ENCODE data around the gene CALML5.

Gene CALML5

DNA sequence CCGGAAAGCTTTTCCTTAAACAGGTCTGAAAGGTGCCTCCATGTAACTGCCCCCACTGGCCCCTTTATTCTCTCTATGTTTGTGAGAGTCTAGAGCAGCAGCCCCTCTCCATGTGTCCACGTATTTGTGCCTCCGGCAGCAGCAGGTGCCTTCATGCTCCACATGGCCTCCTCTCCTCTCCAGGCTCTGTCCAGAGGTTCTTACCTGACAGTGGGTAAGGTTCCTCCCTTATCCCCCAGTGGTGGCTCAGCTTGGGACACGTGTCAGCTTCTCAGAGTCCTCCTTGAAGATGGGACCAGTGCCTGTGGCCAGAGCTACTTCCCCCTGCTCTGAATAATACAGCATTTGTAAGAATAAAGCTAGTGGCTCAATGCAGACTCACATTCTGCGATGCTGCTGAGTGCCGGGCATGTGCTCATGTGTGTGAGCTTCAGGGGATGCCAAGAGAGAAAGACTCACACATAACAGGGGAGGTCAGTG, 33.3 kb upstream of the CALML5 start:
- no peak for DNase-seq

DNA sequence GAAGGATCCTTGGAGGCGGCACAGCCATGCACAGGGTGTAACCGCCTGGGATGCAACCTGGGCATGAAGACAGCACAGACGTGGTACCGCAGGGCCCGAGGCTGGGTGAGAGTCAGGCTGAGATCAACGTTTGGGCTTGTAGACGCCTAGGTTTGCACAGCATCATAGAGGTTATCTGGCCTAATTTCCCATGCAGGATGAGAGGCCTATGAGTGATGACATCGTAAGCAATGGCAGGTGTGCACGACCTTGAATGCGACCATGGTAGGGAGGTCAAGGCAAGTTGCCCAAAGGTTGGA, 32.9 kb upstream of the CALML5 start:
- DNase-seq: no peak

DNA sequence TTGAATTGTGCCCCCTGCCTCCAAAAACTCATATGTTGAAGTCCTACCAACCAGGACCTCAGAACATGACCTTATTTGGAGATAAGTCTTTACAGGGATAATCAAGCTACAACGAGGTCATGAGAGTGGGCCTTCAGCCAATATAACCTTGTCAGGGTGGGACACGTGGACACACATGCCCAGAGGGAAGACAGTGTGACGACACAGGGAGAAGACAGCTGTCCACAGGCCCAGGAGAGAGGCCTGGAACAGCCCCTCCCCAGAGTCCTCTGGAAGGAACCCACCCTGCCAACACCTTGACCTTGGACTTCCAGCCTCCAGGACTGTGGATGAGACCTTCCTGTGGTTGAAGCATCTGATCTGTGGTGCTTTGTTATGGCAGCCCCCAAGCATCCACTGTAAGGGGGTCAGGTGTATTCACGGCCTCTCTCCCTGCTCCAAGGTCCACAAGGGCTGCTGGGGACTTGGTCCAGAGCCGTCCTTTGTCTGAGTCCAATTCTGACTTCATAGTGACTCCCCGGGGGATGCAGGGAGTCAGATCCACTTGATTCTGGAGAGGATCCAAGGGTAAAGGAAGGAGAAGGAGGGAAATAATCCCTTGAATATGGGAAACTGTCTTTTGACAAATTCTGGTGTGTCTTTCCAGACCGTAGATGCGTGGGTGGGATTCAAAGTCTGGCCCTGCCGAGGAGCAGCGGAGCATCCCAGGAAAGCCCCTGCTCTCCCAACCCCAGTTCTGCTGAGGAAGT, 32.4 kb upstream of the CALML5 start:
- DNase-seq: no peak

DNA sequence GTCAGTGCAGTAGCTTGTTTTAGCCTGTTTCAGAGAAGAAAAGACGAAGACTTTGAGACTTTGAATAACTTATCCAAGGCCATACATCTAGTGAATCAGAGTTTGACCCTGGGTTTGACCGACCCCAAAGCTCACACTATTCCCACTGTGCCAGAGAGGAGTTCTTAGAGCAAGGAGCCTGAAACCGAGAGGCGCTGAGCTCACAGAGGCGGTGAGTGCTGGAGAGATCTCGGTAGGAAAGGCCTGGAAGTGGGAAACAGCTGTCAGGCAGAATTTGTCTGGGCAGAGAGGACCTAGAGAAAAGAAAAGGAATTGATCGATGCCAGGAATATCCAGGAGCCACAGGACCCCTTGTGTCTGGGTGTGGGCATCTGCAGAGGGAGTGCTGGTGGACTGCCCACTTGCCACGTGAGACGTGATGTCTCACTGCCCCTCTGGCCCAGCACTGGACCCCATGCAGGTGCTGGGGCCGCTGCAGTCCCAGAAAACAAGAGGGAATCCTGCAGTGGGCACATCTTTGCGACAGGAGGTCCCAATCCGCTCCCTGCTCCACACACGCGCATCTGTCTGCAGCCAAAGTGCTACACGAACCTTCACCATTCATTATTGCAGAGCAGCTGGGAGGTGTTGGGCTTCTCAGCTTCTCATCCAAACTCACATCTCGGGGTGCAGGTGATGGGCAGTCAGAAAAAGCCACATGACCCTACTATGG, 31.6 kb upstream of the CALML5 start:
- DNase-seq: no peak

GRCh38 chr10:5530412-5530806, 31.0 kb upstream of the CALML5 start:
- no peak for DNase-seq

DNA sequence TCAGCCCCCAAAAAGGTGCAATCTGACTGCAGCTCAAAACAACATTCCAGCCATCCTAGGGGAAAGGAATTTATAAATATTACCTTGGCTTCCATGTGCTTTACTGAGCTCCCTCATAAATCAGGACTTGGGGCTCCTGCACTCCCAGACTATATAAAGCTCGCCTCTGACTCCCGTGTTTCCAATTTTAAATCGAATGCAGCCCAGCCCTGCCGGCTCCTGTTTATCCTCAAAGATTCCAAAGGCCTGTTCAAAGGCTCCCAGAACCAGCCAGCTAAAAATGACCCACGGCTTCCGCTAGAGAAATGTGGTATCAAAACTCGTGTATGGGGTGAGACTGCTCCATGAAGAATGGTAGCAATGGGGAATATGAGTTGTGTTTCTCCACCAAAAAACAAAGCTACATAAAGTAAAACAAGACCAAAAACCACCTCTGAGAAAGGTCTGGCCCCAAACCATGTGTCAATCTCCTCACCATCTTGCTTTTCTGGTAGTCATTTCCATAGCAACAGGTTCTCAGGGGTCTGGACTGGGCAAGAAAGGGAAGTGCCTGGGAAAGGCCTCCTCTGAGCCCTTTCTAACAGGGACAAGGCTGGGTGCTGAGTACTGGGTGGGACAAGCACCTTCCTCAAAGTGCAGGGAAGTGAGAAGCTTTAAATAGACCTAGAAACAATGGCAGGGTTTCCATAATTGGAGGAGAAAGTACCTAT, 30.5 kb upstream of the CALML5 start:
- DNase-seq: no peak

DNA sequence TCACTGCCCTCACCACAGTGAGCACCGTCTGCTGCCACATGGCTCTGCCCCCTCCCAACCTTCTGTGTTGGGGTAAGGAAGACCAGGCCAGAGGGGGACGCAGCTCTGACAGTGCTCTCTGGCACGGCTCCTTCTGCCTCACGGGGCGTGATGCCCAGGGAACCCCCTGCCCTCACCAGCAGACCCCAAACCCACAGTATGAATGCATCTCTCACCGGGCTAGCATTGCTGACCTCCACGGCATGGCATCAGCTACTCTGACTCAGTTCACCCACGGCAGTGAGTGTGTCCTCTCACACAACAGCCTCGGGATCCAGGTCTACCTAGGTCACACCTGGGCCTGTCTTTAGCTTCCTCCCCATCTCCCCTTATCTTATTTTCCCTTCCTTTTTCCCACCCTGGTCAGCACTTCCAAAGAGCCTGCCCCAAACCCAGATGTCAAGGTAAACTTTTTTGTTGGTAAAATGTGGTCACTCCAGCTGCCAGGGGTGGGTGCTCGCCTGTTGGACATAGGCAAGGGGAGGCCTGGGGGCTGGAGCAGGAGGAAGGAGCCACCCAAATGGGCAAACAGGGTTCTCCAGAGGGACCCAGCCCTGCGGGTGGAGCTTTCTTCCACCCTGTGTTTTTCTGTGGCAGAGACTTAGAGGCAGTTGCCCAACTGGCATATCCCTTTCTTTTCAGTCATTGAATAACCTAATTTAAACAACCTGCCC, 29.8 kb upstream of the CALML5 start:
- no peak for DNase-seq

DNA sequence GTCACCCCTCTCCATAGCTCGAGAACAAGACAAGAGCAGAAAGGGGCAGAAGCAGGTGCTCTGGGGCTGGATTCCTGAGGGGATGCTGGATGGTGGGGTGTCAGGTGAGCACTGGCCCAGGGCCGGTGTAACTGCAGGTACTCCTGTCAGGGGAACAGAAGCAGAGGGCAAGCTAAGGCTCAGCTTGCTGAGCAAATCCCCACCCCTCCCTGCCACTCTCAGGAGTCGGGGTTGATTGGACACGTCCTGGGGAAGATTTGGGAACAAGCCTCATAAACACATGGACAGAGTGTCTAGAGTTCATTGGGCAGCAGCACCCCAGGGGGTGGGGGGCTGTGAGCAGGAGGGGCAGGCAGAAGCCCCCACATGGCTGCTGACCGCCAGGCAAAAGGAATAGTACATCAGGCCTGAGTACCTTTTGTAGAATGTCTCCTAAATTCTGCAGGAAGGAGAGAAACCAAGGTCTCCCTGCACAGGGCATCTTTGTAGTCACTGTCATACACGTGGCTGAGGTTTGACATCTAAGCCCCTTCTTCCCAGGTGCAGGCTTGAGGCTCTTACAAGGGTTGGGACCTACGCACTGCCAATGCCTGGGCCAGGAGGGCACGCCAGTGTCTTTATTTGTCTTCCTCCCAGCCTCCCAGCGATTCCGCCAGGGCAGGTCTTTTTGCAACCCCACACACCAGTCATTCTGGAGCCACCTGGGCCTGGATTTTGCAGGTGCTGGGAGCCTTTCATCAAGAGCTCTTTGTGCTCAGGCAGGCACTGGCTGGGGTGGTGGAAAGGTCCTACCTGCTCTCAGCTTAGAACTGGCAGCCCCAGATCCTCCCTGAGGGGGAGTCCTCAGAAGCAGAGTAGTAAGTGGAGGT, 28.2 kb upstream of the CALML5 start:
- no peak for DNase-seq

DNA sequence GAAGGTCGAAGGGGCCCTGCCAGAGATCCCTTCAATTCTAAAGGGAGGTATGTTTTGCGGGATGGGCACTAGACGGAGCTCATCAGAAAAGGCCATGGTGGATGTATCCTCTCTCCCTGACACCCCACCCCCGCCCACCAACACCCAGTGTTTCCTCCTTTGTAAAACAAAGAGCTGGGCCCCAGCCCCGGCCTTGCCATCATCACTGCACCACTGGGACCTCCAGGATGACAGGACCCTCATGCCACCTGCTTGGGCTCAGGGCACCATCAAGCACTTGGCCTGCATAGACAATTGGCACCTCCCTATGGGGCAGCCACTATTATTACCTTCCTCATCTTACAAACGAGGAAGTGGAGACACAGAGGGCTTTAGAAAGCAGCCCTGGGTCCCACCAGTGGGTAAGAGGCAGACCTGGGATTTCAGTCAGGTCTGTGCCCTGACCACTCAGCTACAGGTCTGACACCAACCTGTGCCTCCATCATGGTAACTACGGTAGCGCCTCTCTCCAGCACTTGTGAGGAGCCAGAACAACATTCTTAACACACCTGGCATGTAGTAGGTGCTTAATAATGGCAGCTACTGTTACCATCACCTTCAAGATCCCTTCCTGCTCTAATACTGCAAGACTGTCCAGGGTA, 27.4 kb upstream of the CALML5 start:
- no peak for DNase-seq

DNA sequence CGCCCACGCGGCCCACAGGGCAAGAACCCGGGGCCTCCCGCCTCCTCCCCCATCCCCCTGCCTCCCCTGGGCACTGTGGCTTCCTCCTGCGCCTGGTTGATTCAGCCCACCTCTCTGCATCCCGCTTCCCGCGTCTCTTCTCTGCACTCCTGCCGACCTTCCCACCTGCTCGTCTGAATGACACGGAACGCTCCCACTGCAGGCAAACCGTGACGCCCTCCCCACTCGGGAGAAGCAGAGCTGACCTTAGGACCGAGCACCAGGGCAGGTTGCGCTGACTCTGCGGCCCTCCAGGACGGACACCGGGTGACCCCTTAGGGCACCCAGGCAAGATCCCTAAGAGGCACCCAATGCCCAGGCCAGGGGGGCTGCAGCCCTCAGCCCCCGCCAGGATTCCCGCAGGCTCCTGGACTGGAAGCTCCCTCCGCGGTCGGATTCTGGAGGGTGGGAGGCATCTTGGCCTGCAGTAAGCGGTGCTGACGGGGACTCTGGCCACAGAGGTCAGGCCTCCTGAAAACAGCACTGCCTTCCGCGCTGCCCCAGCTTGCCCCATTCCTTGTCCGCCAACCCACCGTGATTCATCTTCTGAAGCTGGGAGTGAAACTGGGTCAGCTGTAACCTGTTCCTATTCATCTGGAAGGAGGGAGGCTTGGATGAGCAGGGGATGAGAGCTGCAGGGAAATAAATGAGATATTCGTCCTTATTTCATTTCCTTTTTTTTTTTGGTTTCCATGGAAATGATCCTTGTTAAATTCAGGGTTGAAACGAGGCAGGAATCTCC, 26.4 kb upstream of the CALML5 start:
- DNase-seq: no peak

GRCh38 chr10:5524641-5525560, 25.5 kb upstream of the CALML5 start, which contains the start of gene CALML3:
TSS of gene CALML3 (plus strand) at chr10:5524961. CDS start at chr10:5525086, 125 bp downstream.
- DNase-seq: no peak

DNA sequence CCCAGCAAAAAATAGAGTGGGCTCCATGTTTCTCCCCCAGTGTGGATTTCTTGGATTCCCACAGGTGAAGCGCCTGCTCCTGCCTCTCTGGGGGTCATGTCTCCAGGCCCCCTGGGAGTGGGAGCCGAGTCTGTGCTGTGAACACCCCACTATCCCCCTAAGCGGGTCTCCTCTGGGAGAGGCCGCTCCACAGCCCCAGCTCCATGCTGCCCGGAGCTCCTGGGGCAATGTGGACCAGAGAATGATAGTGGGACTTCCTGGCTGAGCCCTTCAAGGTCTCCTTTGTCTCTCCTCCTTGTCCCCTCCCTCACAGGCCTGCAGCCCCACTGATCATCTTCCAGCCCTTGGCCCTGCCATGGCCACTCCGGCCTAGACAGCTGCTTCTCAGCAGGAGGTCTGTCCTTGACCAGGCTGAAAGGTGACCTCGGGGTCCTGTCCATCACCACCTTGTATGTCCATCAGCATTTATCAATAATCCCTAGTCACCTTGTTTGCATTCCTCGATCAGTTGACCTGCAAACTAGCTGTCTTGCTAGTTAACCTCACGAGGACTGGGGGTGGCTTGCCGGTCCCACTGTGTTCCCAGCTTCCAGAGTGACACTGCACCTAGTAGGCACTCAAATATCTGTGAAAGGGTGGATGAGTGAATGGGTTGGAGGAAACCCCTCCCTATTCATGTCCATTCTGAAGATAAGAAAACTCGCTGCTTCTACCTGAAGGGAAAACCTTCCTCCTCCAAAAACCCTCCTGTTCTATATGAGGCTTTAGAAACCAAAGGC, 24.6 kb upstream of the CALML5 start:
- DNase-seq: no peak

DNA sequence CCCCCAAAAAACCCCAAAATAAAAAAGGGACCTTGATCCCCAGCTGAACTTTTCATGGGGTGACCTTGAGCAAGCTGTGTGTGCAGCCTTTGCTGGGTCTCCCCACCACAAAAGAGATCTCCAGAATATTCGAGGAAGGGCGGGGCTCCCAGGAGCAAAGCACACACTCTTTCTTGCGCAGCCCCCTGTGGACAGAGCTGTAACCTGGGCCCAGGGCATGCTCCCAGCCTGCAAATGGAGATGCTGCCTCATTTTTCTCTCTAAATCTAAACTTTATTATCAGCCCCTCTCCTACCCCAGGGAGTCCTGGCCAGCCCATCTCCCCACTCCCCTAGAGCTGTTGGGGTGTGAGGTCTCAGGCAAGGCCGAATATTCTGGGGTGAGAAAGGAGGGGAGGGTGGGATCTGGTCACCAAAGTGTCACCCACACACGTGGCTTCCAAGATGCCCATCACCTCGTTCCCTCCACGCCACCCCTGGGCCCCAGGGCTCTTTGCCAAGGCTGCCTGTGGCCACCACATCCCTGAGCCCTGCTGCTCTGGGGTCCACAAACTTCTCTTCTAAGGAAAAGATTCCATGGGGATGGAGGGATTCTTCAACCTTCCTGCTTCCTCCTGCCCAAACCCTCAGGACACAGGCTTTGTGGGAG, 23.7 kb upstream of the CALML5 start:
- DNase-seq: no peak

GRCh38 chr10:5519054-5519453, 19.7 kb upstream of the CALML5 start:
- DNase-seq: no peak

GRCh38 chr10:5518143-5518542, 18.8 kb upstream of the CALML5 start:
- DNase-seq: no peak

DNA sequence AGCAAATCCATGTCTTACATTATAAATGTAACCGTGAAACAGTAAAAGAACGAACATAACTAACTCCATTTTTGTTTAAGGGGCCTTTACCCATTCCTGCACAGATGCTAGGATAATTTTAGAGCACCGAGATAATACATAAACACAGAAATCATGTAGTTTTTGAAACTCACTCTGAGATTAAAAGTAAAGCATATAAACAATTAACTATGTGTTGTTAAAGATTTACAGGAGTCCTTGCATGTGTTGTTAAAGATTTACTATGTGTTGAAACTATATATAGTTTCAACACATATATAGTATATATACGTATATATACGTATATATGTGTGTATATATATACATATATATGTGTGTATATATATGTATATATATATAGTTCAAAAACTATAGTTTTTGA, 18.2 kb upstream of the CALML5 start:
- no peak for DNase-seq

DNA sequence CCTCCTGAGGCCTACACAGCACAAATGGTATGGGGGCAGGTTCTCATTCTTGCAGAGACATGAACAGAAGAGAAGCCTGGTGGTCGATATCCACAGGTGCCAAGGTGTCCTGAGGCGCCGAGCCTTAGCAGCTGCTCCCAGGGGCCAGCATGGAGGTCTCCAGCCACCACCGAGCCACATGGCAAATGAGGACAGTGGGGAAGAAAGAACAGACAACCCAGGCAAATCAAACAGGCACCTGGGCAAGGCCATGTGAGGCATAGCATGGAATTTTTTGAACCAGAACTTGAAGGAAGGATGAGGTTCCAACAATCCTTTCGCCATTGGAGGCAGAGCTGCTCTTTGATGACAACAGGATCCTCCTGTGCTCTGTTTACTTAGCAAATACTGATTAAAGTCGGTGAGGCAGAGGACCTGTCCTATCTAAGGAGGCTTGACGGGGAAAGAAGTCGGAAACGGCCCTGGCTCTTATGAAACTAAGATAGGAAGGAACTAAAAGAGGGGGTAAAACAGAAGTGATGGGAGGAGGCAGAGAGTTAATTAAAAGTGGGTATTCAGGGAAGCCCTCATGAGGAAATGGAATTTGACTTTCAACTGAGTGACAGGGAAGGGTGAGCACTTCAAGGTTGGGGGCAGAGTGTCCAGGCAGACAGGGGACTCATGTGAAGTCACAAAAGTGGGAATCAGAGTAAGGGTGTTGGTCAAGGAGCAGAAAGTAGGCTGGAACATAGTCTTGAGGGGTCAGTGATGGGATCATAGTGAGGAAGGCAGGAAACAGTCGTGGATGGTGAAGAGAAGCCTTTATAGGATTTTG, 16.8 kb upstream of the CALML5 start:
- no peak for DNase-seq

Data from NCI-H524 (cell line).